Psoas muscle (tissue), 8 donors: ENCODE data around the gene CH25H. TPM values are rescaled to one million over a fixed set of nuclear protein-coding genes. Genes with fewer than 3 reads are reported as not detected.

Source experiments
- ATAC-seq, 4 donors: fragments of 200-7000 bp; cut with Tn5 transposase; one replicate each; pipeline ENCODE4 v1.9.1; 2020; ENCODE audit warnings: moderate library complexity in 3 of 4, mild to moderate bottlenecking in 2 of 4
- DNase-seq, 2 donors: peaks; one replicate each; pipeline ENCODE4 v3.0.0-alpha.2; 2020
- H3K27ac ChIP-seq: fragments of 200-600 bp; one replicate; pipeline ENCODE4 v1.8.0; 2022
- H3K27me3 ChIP-seq, 3 donors: fragments of 200-600 bp in 1 of 3; one replicate each; pipeline versions ENCODE4 v1.6.1 to v1.8.0; 2013 to 2022; ENCODE audit warnings: low read length in 2 of 3, mild to moderate bottlenecking in 2 of 3, moderate library complexity in 1 of 3; ENCODE audit not compliant: insufficient read depth in 3 of 3
- H3K36me3 ChIP-seq, 2 donors: fragments of 200-600 bp in 1 of 2; one replicate each; pipeline versions ENCODE4 v1.6.1 to v1.8.0; 2013 to 2022; ENCODE audit warnings: low read depth in 1 of 2, mild to moderate bottlenecking in 1 of 2, moderate library complexity in 1 of 2; ENCODE audit not compliant: insufficient read depth in 1 of 2
- H3K4me1 ChIP-seq: fragments of 200-600 bp; one replicate; pipeline ENCODE4 v1.8.0; 2022
- H3K4me3 ChIP-seq: fragments of 200-600 bp; one replicate; pipeline ENCODE4 v1.8.0; 2022; ENCODE audit warnings: mild to moderate bottlenecking
- H3K9me3 ChIP-seq: fragments of 200-600 bp; one replicate; pipeline ENCODE4 v1.8.0; 2022
- WGBS, 3 donors: extraction: QIAGEN DNeasy Blood & Tissue Kit; methylation state at CpG; one replicate each; pipeline versions ENCODE4 v1.1.6 to v1.1.7; 2013; 5-methylcytosine and 5-hydroxymethylcytosine counted together
- intact Hi-C, 2 donors: fragments of 100-400 bp; cut with DNase I; formaldehyde crosslinking; loops; one replicate each; pipeline versions ENCODE4 v1.11.0 to v1.14.2; 2022
- polyA plus RNA-seq, 3 donors: library from polyadenylated mRNA; stranded (reverse); fragments of 200-250 nt; gene quantifications; one replicate each; pipeline ENCODE4 v1.2.3, GENCODE V29; 2013
- total RNA-seq, 4 donors: library from RNA; stranded (reverse); fragmentation: NEBNext Ultra II Directional in 2 of 4; extraction: Animal tissue kit (Norgen Biotek cat#: 25700) in 2 of 4; gene quantifications; one replicate each; pipeline versions ENCODE4 v1.2.1 to v1.2.4, GENCODE V29; 2021 to 2023
- TF ChIP-seq, protein P1 (sequence below): fragments of 200-600 bp; IDR thresholded peaks from one replicate; pipeline ENCODE4 v1.8.0; 2022; ENCODE audit warnings: antibody characterized with exemption
- donor health status: healthy with polysubstance abuse.
- donor health status: DM: no; HTN: no; CAD: no; lungs with moderate emphysema.
- donor health status: Bipolar disorder and iron deficiency.
- donor health status: healthy.
- donor health status: DM: yes; HTN: yes; CAD: no.
- donor health status: DM: no; HTN: no; CAD: no.
- donor health status: DM: no; HTN: no; CAD: no.
- donor health status: DM: yes; HTN: yes; CAD: no.

The CH25H gene
- total and polyA plus RNA-seq, 7 donors = 0.05 to 1.1 (median 0.25) TPM; not detected in 2

DNA sequence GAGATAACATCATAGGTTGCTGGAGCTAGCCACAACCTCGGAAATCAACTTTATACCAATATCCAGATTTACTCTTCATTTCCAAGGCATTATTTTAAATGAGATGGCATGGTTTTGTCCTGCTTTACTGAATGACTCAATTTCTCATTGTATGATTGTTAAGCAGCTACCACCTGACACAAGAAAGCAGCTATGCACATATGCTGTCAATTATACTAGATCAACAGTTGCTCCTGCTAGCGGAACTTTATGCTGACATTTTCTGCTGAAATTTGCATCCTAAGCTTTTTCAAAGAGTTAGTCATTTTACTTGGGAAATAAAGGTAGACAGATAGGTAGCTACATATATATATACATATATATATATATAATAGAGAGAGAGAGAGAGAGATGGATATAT, 8.9 kb upstream of the CH25H start:
- no peak overlapping the region for H3K4me3 ChIP-seq
- peaks cover 6% of the 10 kb centered on the region for H3K4me1 ChIP-seq
- H3K27me3 ChIP-seq = no peaks in the 10 kb centered on the region
- WGBS, 3 donors = 96 to 99% (median 97%) methylated on average over 2 of the region's 2 CpGs
- intact Hi-C loops = loop anchor here (5.0 to 10.0 kb wide), 2 partner anchors 281 to 346 kb away; no protein-coding TSS in a partner anchor
- DNase-seq (no peak), ATAC-seq (no peak)
- H3K36me3 ChIP-seq = peaks cover 0 to 20% of the 10 kb centered on the region in 2 donors
- H3K9me3 ChIP-seq = no peaks in the 10 kb centered on the region
- no peak overlapping the region for H3K27ac ChIP-seq
- TF ChIP-seq, protein P1, sequence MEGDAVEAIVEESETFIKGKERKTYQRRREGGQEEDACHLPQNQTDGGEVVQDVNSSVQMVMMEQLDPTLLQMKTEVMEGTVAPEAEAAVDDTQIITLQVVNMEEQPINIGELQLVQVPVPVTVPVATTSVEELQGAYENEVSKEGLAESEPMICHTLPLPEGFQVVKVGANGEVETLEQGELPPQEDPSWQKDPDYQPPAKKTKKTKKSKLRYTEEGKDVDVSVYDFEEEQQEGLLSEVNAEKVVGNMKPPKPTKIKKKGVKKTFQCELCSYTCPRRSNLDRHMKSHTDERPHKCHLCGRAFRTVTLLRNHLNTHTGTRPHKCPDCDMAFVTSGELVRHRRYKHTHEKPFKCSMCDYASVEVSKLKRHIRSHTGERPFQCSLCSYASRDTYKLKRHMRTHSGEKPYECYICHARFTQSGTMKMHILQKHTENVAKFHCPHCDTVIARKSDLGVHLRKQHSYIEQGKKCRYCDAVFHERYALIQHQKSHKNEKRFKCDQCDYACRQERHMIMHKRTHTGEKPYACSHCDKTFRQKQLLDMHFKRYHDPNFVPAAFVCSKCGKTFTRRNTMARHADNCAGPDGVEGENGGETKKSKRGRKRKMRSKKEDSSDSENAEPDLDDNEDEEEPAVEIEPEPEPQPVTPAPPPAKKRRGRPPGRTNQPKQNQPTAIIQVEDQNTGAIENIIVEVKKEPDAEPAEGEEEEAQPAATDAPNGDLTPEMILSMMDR = no peak

DNA sequence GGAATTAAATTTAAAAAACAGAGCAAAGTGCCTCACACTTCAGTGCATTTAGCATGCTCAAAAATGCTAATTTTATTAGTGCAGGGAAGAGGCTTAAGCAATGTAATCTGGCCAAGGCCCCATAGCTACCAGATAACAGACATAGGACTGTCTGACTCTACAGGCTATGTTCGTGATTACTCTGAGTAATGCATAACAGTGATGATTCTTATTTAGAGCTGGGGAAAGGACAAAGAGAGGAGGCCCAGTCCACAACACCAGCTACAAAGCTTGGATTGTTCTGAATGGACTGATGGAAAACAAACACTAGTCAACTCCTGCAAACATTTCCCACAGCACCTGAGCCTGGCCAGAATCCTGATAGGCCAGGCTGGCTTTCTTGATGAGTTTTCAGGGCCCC, 8.4 kb upstream of the CH25H start:
- DNase-seq (no peak), ATAC-seq (no peak)
- TF ChIP-seq, protein P1 = no peak
- no peak overlapping the region for H3K4me3 ChIP-seq
- intact Hi-C loops = loop anchor here (5.0 to 10.0 kb wide), 2 partner anchors 281 to 347 kb away; no protein-coding TSS in a partner anchor
- H3K36me3 ChIP-seq = peaks cover 0 to 20% of the 10 kb centered on the region in 2 donors
- H3K4me1 ChIP-seq = peaks cover 6% of the 10 kb centered on the region
- H3K27ac ChIP-seq = no peak overlapping the region
- no peaks in the 10 kb centered on the region for H3K27me3 ChIP-seq
- WGBS, 3 donors = 76 to 85% (median 82%) methylated on average over 1 of the region's 1 CpG
- no peaks in the 10 kb centered on the region for H3K9me3 ChIP-seq

DNA sequence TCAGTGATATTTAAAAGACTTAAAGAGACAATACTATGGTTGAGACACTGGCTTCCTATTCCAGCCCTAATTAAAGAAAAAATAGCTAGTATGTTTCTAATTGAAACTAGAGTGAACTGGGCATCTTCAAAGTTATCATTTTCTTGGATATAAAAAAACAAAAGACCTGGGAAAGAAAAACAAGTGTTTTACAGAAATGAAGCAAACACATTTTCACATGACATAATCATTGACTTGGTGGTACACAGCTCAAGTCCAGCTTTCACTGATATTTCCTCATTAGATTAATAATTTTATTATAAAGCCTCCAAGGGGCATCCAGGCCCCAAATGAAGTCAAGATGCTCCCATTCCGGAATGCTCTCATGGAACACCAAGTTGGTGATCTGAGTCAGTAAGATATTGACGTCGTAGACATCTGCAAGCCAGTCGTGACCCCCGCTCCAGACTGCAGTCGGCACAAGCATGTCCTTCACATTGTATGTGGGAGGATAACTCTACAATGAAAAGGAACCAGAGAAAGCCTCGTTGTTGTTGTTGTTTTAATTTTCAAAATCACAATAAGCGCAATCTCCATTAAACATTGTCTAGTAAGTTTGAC, 7.5 kb upstream of the CH25H start:
- H3K27me3 ChIP-seq = peaks cover 0 to 3% (median 0%) of the 10 kb centered on the region in 3 donors
- TF ChIP-seq, protein P1 = no peak
- no peak overlapping the region for H3K27ac ChIP-seq
- DNase-seq (no peak), ATAC-seq (no peak)
- WGBS, 3 donors = 90 to 91% (median 90%) methylated on average over 8 of the region's 8 CpGs
- intact Hi-C loops = loop anchor here (5.0 to 10.0 kb wide), 4 partner anchors 187 to 377 kb away; no protein-coding TSS in a partner anchor
- H3K4me1 ChIP-seq = peaks cover 6% of the 10 kb centered on the region
- no peaks in the 10 kb centered on the region for H3K9me3 ChIP-seq
- H3K36me3 ChIP-seq = peaks cover 0 to 18% of the 10 kb centered on the region in 2 donors
- H3K4me3 ChIP-seq = no peak overlapping the region

DNA sequence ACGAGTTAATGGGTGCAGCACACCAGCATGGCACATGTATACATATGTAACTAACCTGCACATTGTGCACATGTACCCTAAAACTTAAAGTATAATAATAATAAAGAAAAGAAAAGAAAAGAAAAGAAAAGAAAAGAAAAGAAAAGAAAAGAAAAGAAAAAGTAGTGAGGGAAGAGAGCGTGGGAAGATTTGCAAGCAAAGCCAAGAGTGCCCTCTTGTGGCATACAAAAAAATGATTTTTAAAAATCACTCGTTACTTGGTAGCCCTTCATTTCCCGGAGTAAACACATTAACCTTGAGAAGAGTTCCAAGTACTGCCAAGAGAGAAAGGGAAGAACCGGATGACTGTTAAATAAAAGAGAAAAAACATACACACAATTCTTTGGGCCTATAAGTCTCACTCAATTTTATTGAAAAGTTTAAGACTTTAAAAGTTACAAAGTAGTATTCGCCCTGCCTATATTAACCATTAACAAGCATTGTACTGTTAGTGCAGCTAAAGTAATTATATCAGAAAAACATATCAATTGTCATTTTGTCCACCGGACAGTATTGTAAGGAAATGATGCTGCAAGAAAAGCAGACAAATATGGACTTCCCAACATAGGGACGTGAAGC, 6.2 kb upstream of the CH25H start:
- WGBS, 3 donors = 35 to 44% (median 39%) methylated on average over 8 of the region's 8 CpGs
- Histone ChIP-seq H3K27me3 (peaks cover 0 to 11% (median 2%) of the 10 kb centered on the region in 3 donors), H3K4me3 (no peak overlapping the region), H3K27ac (no peak overlapping the region), H3K9me3 (no peaks in the 10 kb centered on the region), H3K4me1 (peaks cover 8% of the 10 kb centered on the region), H3K36me3 (peaks cover 0 to 18% of the 10 kb centered on the region in 2 donors)
- TF ChIP-seq, protein P1 = peak; percentile 70
- DNase-seq (no peak), ATAC-seq (peak in 2 of 4 donors; percentile 57 to 70)
- intact Hi-C loops = loop anchor here (2.0 to 10.0 kb wide), 4 partner anchors 186 to 376 kb away; no protein-coding TSS in a partner anchor
